Stimulated activated naive CD8-positive, alpha-beta T cell treated with anti-CD3 and anti-CD28 coated beads, Interleukin-15, Interleukin-2, amounts not matched to agents 100 ng/mL and 50 ng/mL, for 24 hours (primary cell): ENCODE measurements around the gene PPM1A.

Experiments used
- H3K27ac Mint-ChIP-seq: one replicate; pipeline ENCODE4 v1.8.0; 2021; ENCODE audit warnings: mild to moderate bottlenecking, mixed read lengths
- H3K27me3 Mint-ChIP-seq: one replicate; pipeline ENCODE4 v1.8.0; 2021; ENCODE audit warnings: mixed read lengths
- H3K36me3 Mint-ChIP-seq: one replicate; pipeline ENCODE4 v1.8.0; 2021; ENCODE audit warnings: low read depth, mixed read lengths
- H3K4me1 Mint-ChIP-seq: one replicate; pipeline ENCODE4 v1.8.0; 2021; ENCODE audit warnings: low read depth, mixed read lengths
- H3K4me3 Mint-ChIP-seq: one replicate; pipeline ENCODE4 v1.8.0; 2021; ENCODE audit warnings: mild to moderate bottlenecking, mixed read lengths
- H3K9me3 Mint-ChIP-seq: one replicate; pipeline ENCODE4 v1.8.0; 2021; ENCODE audit warnings: mixed read lengths

The PPM1A gene

GRCh38 chr14:60248697-60249318, at the start of gene PPM1A:
Gene PPM1A, plus strand, starts transcription at chr14:60249221. Its CDS starts 33,483 bp downstream, at chr14:60282704.
- H3K4me3 Mint-ChIP-seq: peak within 1 kb of the TSS; percentile 92
- peaks cover 20% of the 10 kb centered on the region for H3K36me3 Mint-ChIP-seq
- H3K4me1 Mint-ChIP-seq: peaks cover 59% of the 10 kb centered on the region
- no peaks in the 10 kb centered on the region for H3K27me3 Mint-ChIP-seq
- H3K9me3 Mint-ChIP-seq: no peaks in the 10 kb centered on the region
- peak within 1 kb of the TSS; percentile 99 for H3K27ac Mint-ChIP-seq

- H3K27me3 Mint-ChIP-seq: peaks cover 21% of the 10 kb centered on the region
- peaks cover 6% of the 10 kb centered on the region for H3K9me3 Mint-ChIP-seq
- no peaks in the 10 kb centered on the region for H3K36me3 Mint-ChIP-seq
- H3K27ac Mint-ChIP-seq: no peak overlapping the region
- H3K4me1 Mint-ChIP-seq: peaks cover 17% of the 10 kb centered on the region
- no peak overlapping the region for H3K4me3 Mint-ChIP-seq
Observed at GRCh38 chr14:60199321-60199720, 49.7 kb upstream of the PPM1A start.

DNA sequence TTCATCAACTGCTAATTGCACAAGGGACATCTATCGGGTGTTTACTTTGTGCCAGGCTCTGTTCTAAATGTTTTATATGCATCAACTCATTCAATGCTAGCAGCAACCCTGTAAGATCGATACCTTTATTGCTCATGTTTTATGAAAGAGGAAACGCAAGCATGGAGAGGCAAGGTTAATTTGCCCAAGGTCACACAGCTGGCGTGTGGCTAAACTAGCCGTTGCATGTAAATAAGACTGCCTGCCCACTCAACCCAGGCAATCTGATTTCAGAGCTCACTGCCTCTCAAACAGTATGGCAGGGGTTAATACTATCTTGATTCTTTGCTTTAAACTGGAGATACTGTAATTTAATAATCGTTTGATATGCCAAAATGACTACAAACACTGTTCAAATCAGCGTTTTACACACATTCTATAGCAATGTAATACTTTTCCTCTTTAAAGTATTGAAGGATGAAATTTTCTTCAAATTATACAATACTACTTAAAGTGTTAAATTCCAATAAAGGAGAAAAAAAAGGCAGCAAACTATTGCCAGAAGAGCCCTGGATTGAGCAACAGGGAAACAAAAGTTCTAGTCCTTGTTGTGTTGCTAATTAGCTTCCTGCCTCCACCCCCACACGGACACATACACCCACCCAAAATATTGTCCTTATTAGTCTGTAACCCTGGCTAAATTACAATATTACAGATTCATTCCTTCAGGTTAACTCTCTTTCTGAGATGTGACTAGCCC, 44.7 kb upstream of the PPM1A start:
- H3K36me3 Mint-ChIP-seq: no peaks in the 10 kb centered on the region
- H3K4me1 Mint-ChIP-seq: peaks cover 23% of the 10 kb centered on the region
- H3K4me3 Mint-ChIP-seq: no peak overlapping the region
- peaks cover 28% of the 10 kb centered on the region for H3K27me3 Mint-ChIP-seq
- peaks cover under 1% of the 10 kb centered on the region for H3K9me3 Mint-ChIP-seq
- no peak overlapping the region for H3K27ac Mint-ChIP-seq

DNA sequence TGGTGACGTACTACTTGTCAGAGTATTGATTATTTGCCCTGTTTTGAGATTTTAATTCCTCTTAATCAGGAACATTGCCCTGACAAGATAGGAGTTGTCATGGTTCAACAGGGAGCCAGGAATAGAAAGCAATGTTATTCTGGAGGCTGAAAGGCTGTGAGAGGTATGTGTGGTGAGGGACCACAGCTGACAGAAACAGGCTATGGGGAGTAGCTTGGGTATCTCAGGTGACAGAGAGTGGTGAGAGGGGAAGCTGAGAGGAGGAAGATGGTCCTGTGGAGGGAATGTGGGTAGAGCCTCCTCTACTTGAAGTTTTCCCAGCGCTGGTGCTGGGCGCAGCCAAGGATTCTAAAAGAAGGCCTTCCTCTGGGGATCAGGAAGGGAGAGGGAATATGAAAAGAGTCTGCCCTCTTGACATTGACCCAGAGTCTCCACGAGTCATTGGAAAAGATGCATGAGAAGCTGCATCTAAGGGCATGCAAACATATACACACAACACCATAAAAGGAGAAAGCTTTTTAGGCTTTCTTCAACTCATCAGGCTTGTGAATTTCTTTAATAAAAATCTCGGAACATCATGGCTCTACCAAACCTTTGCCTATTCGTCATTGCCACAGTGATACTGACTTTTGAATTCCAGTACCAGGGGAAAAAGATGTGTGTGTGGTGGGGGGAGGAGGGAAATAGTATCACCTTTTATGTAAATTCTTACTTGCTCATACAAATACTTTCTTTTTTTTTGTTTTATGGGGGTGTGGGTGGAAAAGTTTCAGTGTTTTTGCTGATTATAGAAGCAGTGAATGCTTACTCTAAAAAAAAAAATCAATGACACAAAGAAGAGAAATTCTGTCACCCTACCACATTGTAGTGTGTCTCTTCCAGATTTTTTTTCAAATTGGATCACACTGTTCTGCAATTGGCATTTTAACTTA, 43.9 kb upstream of the PPM1A start:
- no peak overlapping the region for H3K4me3 Mint-ChIP-seq
- H3K4me1 Mint-ChIP-seq: peaks cover 23% of the 10 kb centered on the region
- H3K27me3 Mint-ChIP-seq: peaks cover 23% of the 10 kb centered on the region

DNA sequence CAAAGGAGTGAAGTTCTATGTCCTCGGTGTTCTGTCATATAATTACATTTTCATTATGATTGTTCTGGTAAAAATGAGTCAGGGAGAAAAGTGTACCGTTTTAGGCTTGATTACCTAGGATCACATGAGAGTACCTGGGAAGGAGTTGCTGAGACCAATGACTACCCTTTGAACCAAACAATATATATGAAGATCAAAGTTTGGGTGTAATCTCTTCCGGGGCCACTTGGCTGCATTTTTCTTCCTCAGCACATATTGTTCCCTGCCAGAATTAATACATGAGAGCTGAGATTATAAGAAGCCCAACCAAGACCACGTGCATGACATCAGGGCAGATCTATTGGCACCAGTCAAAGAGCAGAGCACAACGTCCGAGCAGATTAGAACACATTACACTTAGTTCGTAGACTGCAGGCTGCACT, 42.8 kb upstream of the PPM1A start:
- no peak overlapping the region for H3K27ac Mint-ChIP-seq
- no peak overlapping the region for H3K4me3 Mint-ChIP-seq
- no peaks in the 10 kb centered on the region for H3K9me3 Mint-ChIP-seq
- peaks cover 23% of the 10 kb centered on the region for H3K4me1 Mint-ChIP-seq
- H3K27me3 Mint-ChIP-seq: peaks cover 21% of the 10 kb centered on the region
- H3K36me3 Mint-ChIP-seq: no peaks in the 10 kb centered on the region

More for the DNA sequence above, 43.9 kb upstream of the PPM1A start:
- Mint-ChIP-seq H3K36me3 (no peaks in the 10 kb centered on the region), H3K27ac (no peak overlapping the region), H3K9me3 (no peaks in the 10 kb centered on the region)

- Mint-ChIP-seq H3K4me1 (peaks cover 23% of the 10 kb centered on the region), H3K27me3 (peaks cover 22% of the 10 kb centered on the region), H3K27ac (no peak overlapping the region), H3K36me3 (no peaks in the 10 kb centered on the region), H3K9me3 (no peaks in the 10 kb centered on the region), H3K4me3 (no peak overlapping the region)
Observed at GRCh38 chr14:60206837-60207533, 42.0 kb upstream of the PPM1A start.

- H3K27ac Mint-ChIP-seq: no peak overlapping the region
- peaks cover 13% of the 10 kb centered on the region for H3K27me3 Mint-ChIP-seq
- no peaks in the 10 kb centered on the region for H3K9me3 Mint-ChIP-seq
- H3K4me1 Mint-ChIP-seq: peaks cover 7% of the 10 kb centered on the region
- no peaks in the 10 kb centered on the region for H3K36me3 Mint-ChIP-seq
- no peak overlapping the region for H3K4me3 Mint-ChIP-seq
Observed at GRCh38 chr14:60210703-60211102, 38.3 kb upstream of the PPM1A start.

DNA sequence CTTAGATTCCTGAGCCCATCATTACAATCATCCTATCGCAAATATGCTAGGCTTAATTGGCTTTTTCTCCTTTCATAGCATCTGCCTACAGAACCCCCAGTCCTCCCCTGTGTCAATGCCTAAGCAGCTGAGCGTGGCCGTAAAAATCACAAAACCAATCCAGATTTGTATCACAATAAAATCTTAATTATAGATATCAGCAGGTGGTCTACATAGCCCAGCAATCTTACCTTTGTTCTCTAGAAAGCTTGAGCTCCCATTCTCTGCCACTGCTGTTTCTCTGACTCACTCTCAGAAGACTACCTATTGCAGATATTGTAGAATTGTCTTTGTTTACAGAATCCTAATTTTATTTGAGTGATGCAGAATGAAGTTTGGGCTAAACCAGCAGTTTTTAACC, 37.9 kb upstream of the PPM1A start:
- Mint-ChIP-seq H3K27me3 (peaks cover 10% of the 10 kb centered on the region), H3K27ac (no peak overlapping the region), H3K36me3 (no peaks in the 10 kb centered on the region), H3K4me1 (peaks cover 3% of the 10 kb centered on the region), H3K4me3 (no peak overlapping the region), H3K9me3 (no peaks in the 10 kb centered on the region)

GRCh38 chr14:60212503-60213371, 36.3 kb upstream of the PPM1A start:
- Mint-ChIP-seq H3K27me3 (peaks cover 6% of the 10 kb centered on the region), H3K9me3 (no peaks in the 10 kb centered on the region), H3K4me3 (no peak overlapping the region), H3K36me3 (no peaks in the 10 kb centered on the region), H3K4me1 (no peaks in the 10 kb centered on the region), H3K27ac (no peak overlapping the region)

- Mint-ChIP-seq H3K27ac (no peak overlapping the region), H3K4me1 (no peaks in the 10 kb centered on the region), H3K36me3 (no peaks in the 10 kb centered on the region), H3K9me3 (no peaks in the 10 kb centered on the region), H3K4me3 (no peak overlapping the region), H3K27me3 (peaks cover 6% of the 10 kb centered on the region)
Observed at GRCh38 chr14:60214003-60214402, 35.0 kb upstream of the PPM1A start.

DNA sequence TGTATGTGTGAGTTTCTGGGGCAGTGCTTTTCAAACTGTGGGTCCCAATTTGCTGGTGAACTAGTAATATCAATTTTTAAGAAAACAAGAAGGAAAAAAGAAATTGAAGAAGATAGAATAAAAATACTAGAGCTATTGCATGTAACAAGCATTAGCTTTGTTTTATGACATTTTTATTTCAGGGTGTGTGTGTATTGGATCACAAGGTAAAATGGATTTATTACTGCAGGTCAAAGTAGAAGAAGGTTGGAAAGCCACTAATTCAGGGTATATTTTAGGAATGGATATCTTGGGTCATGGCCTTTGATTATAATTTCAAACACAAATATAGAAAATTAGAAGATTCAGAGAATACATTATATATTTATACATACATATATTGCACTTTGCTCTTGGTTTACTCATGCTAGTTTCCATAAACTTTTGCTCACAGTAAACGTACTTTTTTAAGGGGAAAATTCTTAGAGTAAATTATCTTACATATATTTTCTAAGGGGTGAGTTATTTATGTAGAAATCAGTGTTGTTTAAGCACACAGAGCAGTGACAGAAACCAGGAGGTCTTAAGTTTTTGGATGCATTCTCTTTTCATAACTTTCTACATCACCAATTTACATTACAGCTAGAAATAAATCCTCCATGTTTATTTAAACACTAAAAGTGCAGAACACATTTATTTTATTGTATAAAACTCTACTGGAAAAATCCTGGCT, 34.5 kb upstream of the PPM1A start:
- Mint-ChIP-seq H3K4me3 (no peak overlapping the region), H3K4me1 (peaks cover 3% of the 10 kb centered on the region), H3K27me3 (peaks cover 6% of the 10 kb centered on the region), H3K9me3 (no peaks in the 10 kb centered on the region), H3K27ac (no peak overlapping the region), H3K36me3 (no peaks in the 10 kb centered on the region)

DNA sequence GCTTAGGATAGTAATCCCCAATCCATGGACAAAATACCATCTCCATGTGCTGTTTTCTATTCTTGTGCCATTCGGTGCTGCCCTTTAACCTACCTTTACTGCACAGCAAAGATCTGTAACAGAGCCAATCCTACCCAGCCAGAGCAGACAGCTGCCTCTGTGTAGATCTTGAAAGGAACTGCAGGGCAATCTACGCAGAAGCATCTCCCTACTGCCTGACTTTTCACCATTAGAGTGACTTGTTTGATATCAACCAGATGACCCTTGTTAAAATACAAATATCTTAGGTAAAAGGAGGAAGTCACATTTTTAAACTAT, 33.9 kb upstream of the PPM1A start:
- Mint-ChIP-seq H3K36me3 (no peaks in the 10 kb centered on the region), H3K27me3 (peaks cover 6% of the 10 kb centered on the region), H3K4me1 (peaks cover 7% of the 10 kb centered on the region), H3K9me3 (no peaks in the 10 kb centered on the region), H3K27ac (no peak overlapping the region), H3K4me3 (no peak overlapping the region)

- Mint-ChIP-seq H3K9me3 (no peaks in the 10 kb centered on the region), H3K27ac (no peak overlapping the region), H3K27me3 (peaks cover 6% of the 10 kb centered on the region), H3K4me3 (no peak overlapping the region), H3K4me1 (peaks cover 14% of the 10 kb centered on the region), H3K36me3 (no peaks in the 10 kb centered on the region)
Observed at GRCh38 chr14:60215520-60216420, 33.3 kb upstream of the PPM1A start.
